Kidney epithelial cell (primary cell): ENCODE data around the gene CELSR2. TPM values are rescaled to one million over a fixed set of nuclear protein-coding genes. Genes with fewer than 3 reads are reported as not detected.

Source experiments
- DNase-seq: peaks from one replicate; pipeline ENCODE4 v3.0.0-alpha.2; 2010; ENCODE audit warnings: low read depth
- H3K27me3 ChIP-seq: 2 replicates; pipeline ENCODE4 v1.6.0; 2011; ENCODE audit warnings: low read length; ENCODE audit not compliant: control insufficient read depth, insufficient read depth
- H3K36me3 ChIP-seq: 2 replicates; pipeline ENCODE4 v1.5.1; 2011; ENCODE audit warnings: low read length; ENCODE audit not compliant: control insufficient read depth, insufficient read depth
- H3K4me3 ChIP-seq: 2 replicates; pipeline ENCODE4 v1.5.1; 2011; ENCODE audit warnings: low read depth, mild to moderate bottlenecking, control low read depth, low read length
- total RNA-seq: library from RNA; depleted of rRNA; stranded (reverse); fragments of >200 nt; gene quantifications from 2 replicates; pipeline ENCODE4 v1.2.3, GENCODE V29; 2015
- TF ChIP-seq, protein P1 (sequence below): IDR thresholded peaks from 2 replicates; pipeline ENCODE4 v1.5.1; 2011; ENCODE audit warnings: mild to moderate bottlenecking, moderate library complexity, low read length, control low read depth, inconsistent platforms; ENCODE audit not compliant: insufficient read depth, poor library complexity, severe bottlenecking

Gene CELSR2
- total RNA-seq, 1 donor from 2014 or later = 18.1 TPM

- H3K36me3 ChIP-seq = peaks cover 6% of the 10 kb centered on the region
- H3K4me3 ChIP-seq = no peak overlapping the region
- TF ChIP-seq, protein P1, sequence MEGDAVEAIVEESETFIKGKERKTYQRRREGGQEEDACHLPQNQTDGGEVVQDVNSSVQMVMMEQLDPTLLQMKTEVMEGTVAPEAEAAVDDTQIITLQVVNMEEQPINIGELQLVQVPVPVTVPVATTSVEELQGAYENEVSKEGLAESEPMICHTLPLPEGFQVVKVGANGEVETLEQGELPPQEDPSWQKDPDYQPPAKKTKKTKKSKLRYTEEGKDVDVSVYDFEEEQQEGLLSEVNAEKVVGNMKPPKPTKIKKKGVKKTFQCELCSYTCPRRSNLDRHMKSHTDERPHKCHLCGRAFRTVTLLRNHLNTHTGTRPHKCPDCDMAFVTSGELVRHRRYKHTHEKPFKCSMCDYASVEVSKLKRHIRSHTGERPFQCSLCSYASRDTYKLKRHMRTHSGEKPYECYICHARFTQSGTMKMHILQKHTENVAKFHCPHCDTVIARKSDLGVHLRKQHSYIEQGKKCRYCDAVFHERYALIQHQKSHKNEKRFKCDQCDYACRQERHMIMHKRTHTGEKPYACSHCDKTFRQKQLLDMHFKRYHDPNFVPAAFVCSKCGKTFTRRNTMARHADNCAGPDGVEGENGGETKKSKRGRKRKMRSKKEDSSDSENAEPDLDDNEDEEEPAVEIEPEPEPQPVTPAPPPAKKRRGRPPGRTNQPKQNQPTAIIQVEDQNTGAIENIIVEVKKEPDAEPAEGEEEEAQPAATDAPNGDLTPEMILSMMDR = no peak
- no peaks in the 10 kb centered on the region for H3K27me3 ChIP-seq
- DNase-seq = no peak
Measured at GRCh38 chr1:109268431-109269211, 19.3 kb downstream of the CELSR2 start.

- TF ChIP-seq, protein P1 = no peak
- no peak for DNase-seq
- H3K36me3 ChIP-seq = peaks cover 6% of the 10 kb centered on the region
- no peak overlapping the region for H3K4me3 ChIP-seq
- no peaks in the 10 kb centered on the region for H3K27me3 ChIP-seq
Measured at GRCh38 chr1:109269212-109269980, 20.1 kb downstream of the CELSR2 start.

GRCh38 chr1:109269981-109270622, 20.8 kb downstream of the CELSR2 start:
- Histone ChIP-seq H3K27me3 (no peaks in the 10 kb centered on the region), H3K36me3 (peaks cover 6% of the 10 kb centered on the region), H3K4me3 (no peak overlapping the region)
- TF ChIP-seq, protein P1 = no peak
- no peak for DNase-seq

DNA sequence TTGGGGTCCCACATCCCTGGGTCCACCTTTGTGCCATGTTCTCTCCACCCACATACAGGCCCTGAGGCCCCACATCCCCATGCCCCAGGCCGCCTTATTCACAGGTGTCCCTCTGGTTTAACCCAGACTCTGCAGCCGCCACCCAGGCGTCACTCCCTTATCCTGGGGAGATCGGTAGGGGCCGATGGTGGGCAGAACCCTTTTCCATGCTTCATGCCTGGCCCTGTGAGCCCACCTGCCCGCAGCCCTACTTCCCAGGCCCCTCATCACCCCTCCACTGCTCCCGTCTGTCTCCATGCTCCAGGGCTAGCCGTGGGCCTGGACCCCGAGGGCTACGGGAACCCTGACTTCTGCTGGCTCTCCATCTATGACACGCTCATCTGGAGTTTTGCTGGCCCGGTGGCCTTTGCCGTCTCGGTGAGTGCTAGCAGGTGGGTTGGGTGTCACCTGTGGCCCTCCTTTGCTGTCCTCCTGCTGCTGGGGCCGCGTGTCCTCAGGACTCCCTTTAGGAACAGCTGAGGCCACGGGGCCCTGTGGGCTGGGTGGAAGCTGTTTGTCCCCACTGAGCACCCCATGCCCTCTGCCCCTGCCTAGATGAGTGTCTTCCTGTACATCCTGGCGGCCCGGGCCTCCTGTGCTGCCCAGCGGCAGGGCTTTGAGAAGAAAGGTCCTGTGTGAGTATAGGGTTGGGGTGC, 21.4 kb downstream of the CELSR2 start:
- H3K4me3 ChIP-seq = no peak overlapping the region
- TF ChIP-seq, protein P1 = no peak
- no peaks in the 10 kb centered on the region for H3K27me3 ChIP-seq
- DNase-seq = no peak
- peaks cover 5% of the 10 kb centered on the region for H3K36me3 ChIP-seq

GRCh38 chr1:109271458-109271857, 22.1 kb downstream of the CELSR2 start:
- no peak overlapping the region for H3K4me3 ChIP-seq
- DNase-seq = no peak
- H3K36me3 ChIP-seq = peaks cover 5% of the 10 kb centered on the region
- TF ChIP-seq, protein P1 = no peak
- H3K27me3 ChIP-seq = no peaks in the 10 kb centered on the region
